Superior temporal gyrus (tissue), 1 donor: Measurements from ENCODE around the gene USP35.
"Not testable (repeated sequence)": the region's sequence is repeated elsewhere in the genome, so short reads cannot be mapped to it uniquely, and the experiment has no call there.

Experiments
- DNase-seq: peaks from one replicate; pipeline ENCODE4 v3.0.0-alpha.2; 2016; ENCODE audit errors: extremely low spot score

USP35 gene

GRCh38 chr11:78170874-78171549, 17.7 kb upstream of the USP35 start:
- DNase-seq: no peak

GRCh38 chr11:78171951-78172350, 16.8 kb upstream of the USP35 start:
- no peak for DNase-seq

- DNase-seq: not testable (repeated sequence)
Observed at GRCh38 chr11:78175862-78176261, 12.9 kb upstream of the USP35 start.

GRCh38 chr11:78176605-78177141, 12.0 kb upstream of the USP35 start:
- no peak for DNase-seq

DNA sequence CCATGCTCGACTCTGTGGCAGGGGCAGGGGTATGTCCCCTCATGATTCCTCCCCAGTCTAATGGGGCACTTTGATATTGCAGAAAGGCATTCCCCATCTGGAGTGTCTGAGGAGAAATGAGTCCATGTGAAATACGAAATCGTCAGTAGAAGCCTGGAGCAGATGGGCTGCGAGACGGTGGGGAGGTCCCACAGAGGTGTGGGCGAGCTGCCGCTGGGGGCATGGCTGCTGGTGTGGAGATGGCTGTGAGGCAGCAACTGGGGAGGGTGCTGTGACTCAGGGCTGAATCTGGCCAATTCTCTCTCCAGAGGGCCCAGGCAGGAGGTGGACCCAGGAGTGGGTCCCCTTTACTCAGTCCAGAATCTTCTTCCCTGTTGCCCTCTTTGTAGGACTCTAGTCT, 11.5 kb upstream of the USP35 start:
- no peak for DNase-seq

DNA sequence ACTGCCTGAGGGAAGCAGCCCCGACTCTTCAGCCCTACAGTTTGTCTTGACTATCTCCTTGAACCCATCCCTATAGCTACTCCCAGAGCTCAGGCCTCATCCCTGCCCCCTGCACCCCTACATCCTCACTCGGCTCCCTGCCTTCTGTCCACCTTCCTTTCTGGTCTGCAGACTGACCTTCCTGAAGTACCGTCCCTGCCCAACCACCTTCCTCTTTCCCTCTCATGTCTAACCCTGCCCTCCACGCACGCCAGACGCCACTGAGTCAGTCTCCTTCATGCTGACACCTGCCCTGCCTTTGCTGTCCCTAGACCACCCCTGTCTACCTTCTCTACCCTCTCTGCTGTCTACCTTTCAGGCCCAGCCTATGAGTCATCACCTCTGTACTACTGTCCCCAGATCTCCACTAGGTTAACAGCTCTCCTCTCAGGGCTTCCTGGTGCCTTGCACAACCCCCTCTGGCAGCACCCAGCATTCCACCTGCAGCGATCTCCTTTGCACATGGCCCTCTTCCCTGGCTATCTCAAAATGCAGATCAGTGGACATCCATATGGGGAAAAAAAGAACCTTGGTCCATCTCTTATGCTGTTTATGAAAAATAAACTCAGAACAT, 9.2 kb upstream of the USP35 start:
- no peak for DNase-seq

- no peak for DNase-seq
Observed at GRCh38 chr11:78180751-78181150, 8.0 kb upstream of the USP35 start.

DNA sequence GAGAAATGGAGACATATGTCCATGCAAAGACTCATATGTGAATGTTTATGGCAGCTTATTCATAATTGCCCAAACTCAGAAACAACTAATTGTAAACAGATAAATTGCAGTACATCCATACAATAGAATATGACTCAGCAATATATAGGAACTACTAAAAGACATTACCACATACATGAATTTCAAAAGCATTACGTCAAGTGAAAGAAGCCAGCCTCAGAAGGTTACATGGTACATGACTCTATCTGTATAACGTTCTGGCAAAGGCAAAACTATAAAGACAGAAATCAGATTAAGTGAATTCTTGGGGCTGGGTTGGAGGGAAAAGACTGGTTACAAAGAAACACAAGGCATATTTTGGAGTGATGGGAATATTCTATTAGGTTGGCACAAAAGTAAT, 7.5 kb upstream of the USP35 start:
- DNase-seq: no peak

GRCh38 chr11:78187366-78188285, 1.1 kb upstream of the USP35 start:
- DNase-seq: no peak

- DNase-seq: no peak
Observed at GRCh38 chr11:78189174-78189724, 530 bp downstream of the USP35 start.

- DNase-seq: no peak
Observed at GRCh38 chr11:78189851-78190250, 1.1 kb downstream of the USP35 start.

- DNase-seq: no peak
Observed at GRCh38 chr11:78190374-78190773, 1.7 kb downstream of the USP35 start.

DNA sequence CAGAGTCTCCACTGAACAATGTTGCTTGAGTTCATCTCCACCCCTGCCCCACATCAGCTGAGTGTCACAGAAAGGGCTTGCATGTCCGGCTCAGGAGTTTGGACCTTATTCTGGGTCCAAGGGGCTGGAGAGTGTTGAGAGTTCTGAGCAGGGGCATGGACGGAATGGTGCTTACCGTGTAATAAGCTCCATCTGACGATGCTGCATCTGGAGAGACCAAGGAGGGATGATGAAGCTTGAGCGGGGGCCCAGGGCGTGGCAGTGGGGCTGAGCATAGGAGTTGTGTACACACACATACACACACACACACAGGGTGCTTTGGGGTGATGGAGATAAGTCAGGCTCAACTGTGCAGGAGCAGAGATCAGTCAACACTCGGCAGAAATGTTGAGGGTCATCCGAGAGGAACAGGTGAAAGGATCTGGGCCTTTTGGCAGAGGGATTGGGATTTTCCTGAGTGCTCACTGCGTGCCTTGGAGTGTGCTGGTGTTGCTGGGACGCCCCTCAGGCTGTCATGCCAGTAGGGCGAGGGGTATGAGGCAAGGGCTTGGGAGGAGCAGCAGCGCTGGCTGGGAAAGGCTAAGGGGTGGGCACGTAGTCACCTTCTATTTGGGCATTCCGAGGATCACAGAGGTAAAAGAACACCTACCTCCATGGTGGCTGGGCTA, 2.3 kb downstream of the USP35 start:
- DNase-seq: no peak

DNA sequence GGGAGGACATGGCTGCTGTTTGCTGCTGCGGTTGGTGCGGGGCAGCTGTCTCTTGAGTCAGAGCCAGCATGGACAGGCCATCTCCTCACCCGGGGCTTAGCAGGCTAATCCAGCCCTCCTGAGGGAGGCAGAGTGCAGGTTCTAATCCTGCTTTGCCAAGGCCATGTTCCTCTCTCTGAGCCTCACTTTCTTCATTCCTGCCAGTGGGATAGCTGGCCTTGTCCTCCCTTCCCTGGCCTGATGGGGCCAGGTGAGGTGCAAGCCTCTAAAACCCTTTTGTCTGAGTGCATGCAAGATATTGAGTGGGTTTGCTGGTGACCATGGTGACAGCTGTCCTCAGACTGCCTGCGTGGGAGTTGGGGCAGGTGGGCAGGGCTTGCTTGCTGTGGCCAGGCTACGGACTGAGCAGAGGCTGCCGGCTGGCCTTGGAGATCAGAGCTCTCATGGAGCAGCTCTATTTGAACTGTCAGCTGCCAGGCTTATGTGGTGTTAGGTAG, 3.6 kb downstream of the USP35 start:
- DNase-seq: no peak

GRCh38 chr11:78192911-78193351, 4.2 kb downstream of the USP35 start:
- no peak for DNase-seq

DNA sequence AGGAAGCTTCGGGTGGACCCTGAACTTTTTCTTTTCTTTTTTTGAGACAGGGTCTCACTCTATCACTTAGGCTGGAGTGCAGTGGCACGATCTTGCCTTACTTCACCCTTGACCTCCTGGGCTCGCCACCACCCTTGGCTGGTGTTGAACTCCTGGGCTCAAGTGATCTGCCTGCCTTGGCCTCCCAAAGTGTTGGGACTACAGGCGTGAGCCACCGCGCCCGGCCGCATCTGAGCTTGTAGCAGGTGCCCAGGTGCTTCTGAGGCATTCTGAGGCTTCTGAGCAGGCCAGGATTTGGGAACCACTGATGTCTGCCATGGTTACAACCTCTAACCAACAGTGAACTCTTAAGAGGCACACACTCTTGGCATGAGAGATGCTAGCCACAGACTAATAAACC, 5.1 kb downstream of the USP35 start:
- no peak for DNase-seq

GRCh38 chr11:78194490-78194889, 5.8 kb downstream of the USP35 start:
- no peak for DNase-seq

GRCh38 chr11:78195917-78196560, 7.3 kb downstream of the USP35 start:
- DNase-seq: no peak

DNA sequence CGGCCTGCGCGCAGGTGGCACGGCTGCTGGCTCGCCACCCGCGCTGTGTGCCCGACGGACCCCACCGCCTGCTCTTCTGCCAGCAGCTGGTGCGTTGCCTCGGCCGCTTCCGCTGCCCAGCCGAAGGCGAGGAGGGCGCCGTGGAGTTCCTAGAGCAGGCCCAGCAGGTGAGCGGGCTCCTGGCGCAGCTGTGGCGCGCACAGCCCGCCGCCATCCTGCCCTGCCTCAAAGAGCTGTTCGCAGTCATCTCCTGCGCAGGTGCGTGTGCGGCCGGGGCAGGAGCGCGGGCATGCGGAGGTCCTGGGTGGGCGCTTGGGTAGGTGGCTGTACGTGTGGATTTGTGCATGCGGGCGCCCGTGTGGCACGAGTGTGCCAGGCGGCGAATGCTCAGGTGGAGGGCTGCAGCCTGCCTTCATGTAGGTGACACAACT, 8.0 kb downstream of the USP35 start:
- no peak for DNase-seq

GRCh38 chr11:78197816-78198215, 9.1 kb downstream of the USP35 start:
- no peak for DNase-seq
